Endodermal cell (in vitro differentiated cells): ENCODE data around the gene STAT1. TPM values are rescaled to one million over a fixed set of nuclear protein-coding genes. Genes with fewer than 3 reads are reported as not detected.

Experiments used
- DNase-seq: peaks from one replicate; pipeline ENCODE4 v3.0.0-alpha.2; 2017
- H3K27ac ChIP-seq: 2 replicates; pipeline ENCODE4 v1.5.1; 2013; ENCODE audit warnings: mild to moderate bottlenecking, low read depth, low read length, moderate library complexity
- H3K27me3 ChIP-seq: 2 replicates; pipeline ENCODE4 v1.6.1; 2013; ENCODE audit warnings: mild to moderate bottlenecking, low read length, moderate library complexity; ENCODE audit not compliant: insufficient read depth, control insufficient read depth, poor library complexity, severe bottlenecking
- H3K36me3 ChIP-seq: 2 replicates; pipeline ENCODE4 v1.7.0; 2013; ENCODE audit warnings: mild to moderate bottlenecking, low read length, moderate library complexity; ENCODE audit not compliant: control insufficient read depth, insufficient read depth
- H3K4me1 ChIP-seq: one replicate; pipeline ENCODE4 v1.7.0; 2013; ENCODE audit warnings: low read length; ENCODE audit not compliant: control insufficient read depth, insufficient read depth
- H3K4me3 ChIP-seq: 2 replicates; pipeline ENCODE4 v1.5.1; 2013; ENCODE audit warnings: mild to moderate bottlenecking, low read length, moderate library complexity
- H3K9ac ChIP-seq: 2 replicates; pipeline ENCODE4 v1.6.1; 2013; ENCODE audit warnings: mild to moderate bottlenecking, low read length, moderate library complexity; ENCODE audit not compliant: poor library complexity, severe bottlenecking; ENCODE audit errors: extremely low read depth
- H3K9me3 ChIP-seq: 2 replicates; pipeline ENCODE4 v1.6.1; 2013; ENCODE audit warnings: mild to moderate bottlenecking, low read length, moderate library complexity; ENCODE audit not compliant: control insufficient read depth
- H3K27ac Mint-ChIP-seq: 2 replicates; pipeline ENCODE4 v1.8.0; 2020; ENCODE audit warnings: mixed read lengths
- H3K27me3 Mint-ChIP-seq: 2 replicates; pipeline ENCODE4 v1.8.0; 2021; ENCODE audit warnings: mild to moderate bottlenecking, mixed read lengths; ENCODE audit not compliant: insufficient read depth
- H3K36me3 Mint-ChIP-seq: 2 replicates; pipeline ENCODE4 v1.8.0; 2020; ENCODE audit warnings: low read depth, mixed read lengths
- H3K4me1 Mint-ChIP-seq: 2 replicates; pipeline ENCODE4 v1.8.0; 2020; ENCODE audit warnings: mixed read lengths
- H3K4me3 Mint-ChIP-seq: 2 replicates; pipeline ENCODE4 v1.8.0; 2020; ENCODE audit warnings: mild to moderate bottlenecking, moderate library complexity, mixed read lengths
- H3K9me3 Mint-ChIP-seq: 2 replicates; pipeline ENCODE4 v1.8.0; 2020; ENCODE audit warnings: mild to moderate bottlenecking, mixed read lengths
- CTCF ChIP-seq: fragments of 200-600 bp; sonication (generic); conservative IDR thresholded peaks from 2 replicates; pipeline ENCODE4 v1.5.0; 2021; ENCODE audit warnings: antibody characterized with exemption, mild to moderate bottlenecking
- WGBS, 2 experiments: methylation state at CpG; one replicate each; pipeline versions ENCODE4 v1.1.5 to v1.1.7; 2013; ENCODE audit warnings: missing lambda C conversion rate in 2 of 2, mixed read lengths in 1 of 2; ENCODE audit not compliant: insufficient coverage in 1 of 2, insufficient read length in 1 of 2; 5-methylcytosine and 5-hydroxymethylcytosine counted together
- total RNA-seq, 2 donors: library from RNA; stranded (reverse); fragmentation: NEBNext Ultra II Directional in 1 of 2; extraction: Animal tissue kit (Norgen Biotek cat#: 25700) in 1 of 2; gene quantifications; 2 replicates in 1 of 2; 3 replicates in 1 of 2; pipeline ENCODE4 v1.2.1, GENCODE V29; 2021

STAT1 gene
- total RNA-seq, 2 donors from 2014 or later: 48.3 to 74.4 TPM

- no peak overlapping the region for H3K27ac Mint-ChIP-seq
- Histone ChIP-seq H3K4me3 (no peak overlapping the region), H3K27ac (no peak overlapping the region), H3K36me3 (peaks cover 56% of the 10 kb centered on the region), H3K9me3 (no peaks in the 10 kb centered on the region), H3K27me3 (no peaks in the 10 kb centered on the region), H3K4me1 (no peaks in the 10 kb centered on the region), H3K9ac (no peak overlapping the region)
- no peak overlapping the region for H3K4me3 Mint-ChIP-seq
- H3K36me3 Mint-ChIP-seq: peaks cover 22% of the 10 kb centered on the region
- H3K27me3 Mint-ChIP-seq: no peaks in the 10 kb centered on the region
- peaks cover 12% of the 10 kb centered on the region for H3K4me1 Mint-ChIP-seq
- H3K9me3 Mint-ChIP-seq: no peaks in the 10 kb centered on the region
- no peak for DNase-seq
- no peak for TF ChIP-seq CTCF
Observed at GRCh38 chr2:190933361-190933760, 80.6 kb downstream of the STAT1 start.

GRCh38 chr2:190932514-190932913 lies 81.5 kb downstream of the STAT1 start:
- Histone ChIP-seq H3K9me3 (no peaks in the 10 kb centered on the region), H3K4me3 (no peak overlapping the region), H3K9ac (no peak overlapping the region), H3K27me3 (no peaks in the 10 kb centered on the region), H3K36me3 (peaks cover 61% of the 10 kb centered on the region), H3K27ac (no peak overlapping the region), H3K4me1 (no peaks in the 10 kb centered on the region)
- Mint-ChIP-seq H3K27ac (no peak overlapping the region), H3K36me3 (peaks cover 25% of the 10 kb centered on the region), H3K27me3 (no peaks in the 10 kb centered on the region), H3K4me3 (no peak overlapping the region), H3K4me1 (peaks cover 12% of the 10 kb centered on the region), H3K9me3 (no peaks in the 10 kb centered on the region)
- no peak for DNase-seq
- no peak for TF ChIP-seq CTCF
- WGBS, 2 experiments: no CpG with 5 or more reads among the region's 1 CpG

GRCh38 chr2:190930411-190930810 lies 83.6 kb downstream of the STAT1 start:
- H3K4me1 ChIP-seq: no peaks in the 10 kb centered on the region
- no peak overlapping the region for H3K9ac ChIP-seq
- no peak overlapping the region for H3K27ac Mint-ChIP-seq
- H3K9me3 Mint-ChIP-seq: no peaks in the 10 kb centered on the region
- no peak for DNase-seq
- H3K4me1 Mint-ChIP-seq: peaks cover 11% of the 10 kb centered on the region
- no peak overlapping the region for H3K4me3 ChIP-seq
- no peaks in the 10 kb centered on the region for H3K27me3 ChIP-seq
- no peak for TF ChIP-seq CTCF
- 99% methylated on average over 3 of the region's 3 CpGs; no CpG with 5 or more reads in 1 of the 2 experiments for WGBS, 2 experiments
- H3K27ac ChIP-seq: no peak overlapping the region
- H3K9me3 ChIP-seq: no peaks in the 10 kb centered on the region
- H3K36me3 ChIP-seq: peaks cover 73% of the 10 kb centered on the region
- no peaks in the 10 kb centered on the region for H3K27me3 Mint-ChIP-seq
- no peak overlapping the region for H3K4me3 Mint-ChIP-seq
- peaks cover 34% of the 10 kb centered on the region for H3K36me3 Mint-ChIP-seq
